H9 (cell line): ENCODE measurements around the gene BACH2. TPM values are rescaled to one million over a fixed set of nuclear protein-coding genes. Genes with fewer than 3 reads are reported as not detected.

Source experiments
- DNase-seq: peaks from one replicate; pipeline ENCODE4 v3.0.0-alpha.2; 2017
- H2AFZ ChIP-seq: one replicate; pipeline ENCODE4 v1.6.1; 2013; ENCODE audit warnings: mild to moderate bottlenecking, low read length, control low read depth, moderate library complexity
- H2AK5ac ChIP-seq: 2 replicates; pipeline ENCODE4 v1.6.1; 2013; ENCODE audit warnings: low read length, control low read depth, mixed read lengths; ENCODE audit not compliant: insufficient read length
- H2BK120ac ChIP-seq: one replicate; pipeline ENCODE4 v1.6.1; 2013; ENCODE audit warnings: low read depth, mild to moderate bottlenecking, low read length, control low read depth, inconsistent platforms; ENCODE audit not compliant: poor library complexity, severe bottlenecking
- H2BK12ac ChIP-seq: 2 replicates; pipeline ENCODE4 v1.6.1; 2013; ENCODE audit warnings: low read length, control low read depth, mixed read lengths, low read depth; ENCODE audit not compliant: insufficient read length
- H2BK15ac ChIP-seq: 2 replicates; pipeline ENCODE4 v1.6.1; 2013; ENCODE audit warnings: low read depth, low read length, control low read depth
- H2BK20ac ChIP-seq: one replicate; pipeline ENCODE4 v1.6.1; 2013; ENCODE audit warnings: low read depth, mild to moderate bottlenecking, low read length, control low read depth, inconsistent platforms; ENCODE audit not compliant: poor library complexity, severe bottlenecking
- H2BK5ac ChIP-seq: 2 replicates; pipeline ENCODE4 v1.6.1; 2013; ENCODE audit warnings: low read length, control low read depth, mixed read lengths; ENCODE audit not compliant: insufficient read length
- H3K14ac ChIP-seq: 2 replicates; pipeline ENCODE4 v1.6.1; 2013; ENCODE audit warnings: low read length, control low read depth; ENCODE audit not compliant: insufficient read depth
- H3K18ac ChIP-seq: 2 replicates; pipeline ENCODE4 v1.6.1; 2013; ENCODE audit warnings: low read depth, mild to moderate bottlenecking, mixed read lengths, low read length, control low read depth; ENCODE audit not compliant: insufficient read length
- H3K23ac ChIP-seq: 2 replicates; pipeline ENCODE4 v1.6.1; 2013; ENCODE audit warnings: low read length, control low read depth, mixed read lengths, low read depth; ENCODE audit not compliant: insufficient read length
- H3K23me2 ChIP-seq: 2 replicates; pipeline ENCODE4 v1.6.1; 2013; ENCODE audit warnings: low read depth, mild to moderate bottlenecking, mixed read lengths, low read length, control low read depth; ENCODE audit not compliant: insufficient read length, poor library complexity, severe bottlenecking
- H3K27ac ChIP-seq: 2 replicates; pipeline ENCODE4 v1.5.1; 2013; ENCODE audit warnings: low read length, control low read depth, mixed read lengths, low read depth; ENCODE audit not compliant: insufficient read length
- H3K27me3 ChIP-seq: 2 replicates; pipeline ENCODE4 v1.6.1; 2013; ENCODE audit warnings: low read length, control low read depth, inconsistent platforms; ENCODE audit not compliant: insufficient read depth
- H3K4ac ChIP-seq: 2 replicates; pipeline ENCODE4 v1.6.1; 2013; ENCODE audit warnings: low read depth, mild to moderate bottlenecking, control low read depth, inconsistent platforms, low read length, moderate library complexity
- H3K4me1 ChIP-seq: 2 replicates; pipeline ENCODE4 v1.6.1; 2013; ENCODE audit warnings: low read length, control low read depth, inconsistent platforms; ENCODE audit not compliant: insufficient read depth
- H3K4me2 ChIP-seq: 2 replicates; pipeline ENCODE4 v1.6.1; 2013; ENCODE audit warnings: low read length, control low read depth, mixed read lengths; ENCODE audit not compliant: insufficient read length, insufficient read depth
- H3K56ac ChIP-seq: 2 replicates; pipeline ENCODE4 v1.6.1; 2013; ENCODE audit warnings: low read depth, mild to moderate bottlenecking, mixed read lengths, low read length, control low read depth; ENCODE audit not compliant: insufficient read length
- H3K79me1 ChIP-seq: 2 replicates; pipeline ENCODE4 v1.6.1; 2013; ENCODE audit warnings: low read depth, mild to moderate bottlenecking, moderate library complexity, low read length, control low read depth, inconsistent platforms; ENCODE audit not compliant: insufficient read depth, poor library complexity, severe bottlenecking
- H3K79me2 ChIP-seq: 2 replicates; pipeline ENCODE4 v1.6.1; 2013; ENCODE audit warnings: low read length, control low read depth, inconsistent platforms; ENCODE audit not compliant: insufficient read depth
- H3K9ac ChIP-seq: 2 replicates; pipeline ENCODE4 v1.6.1; 2013; ENCODE audit warnings: low read length, control low read depth, mixed read lengths; ENCODE audit not compliant: insufficient read length; ENCODE audit errors: extremely low read depth
- H3K9me3 ChIP-seq: one replicate; pipeline ENCODE4 v1.6.1; 2013; ENCODE audit warnings: low read depth, low read length, inconsistent platforms; ENCODE audit not compliant: control insufficient read depth
- H3T11ph ChIP-seq: one replicate; pipeline ENCODE4 v1.6.1; 2013; ENCODE audit warnings: mild to moderate bottlenecking, low read length, control low read depth, inconsistent platforms
- H4K20me1 ChIP-seq: one replicate; pipeline ENCODE4 v1.6.1; 2013; ENCODE audit not compliant: control insufficient read depth, insufficient read length, insufficient read depth
- H4K5ac ChIP-seq: 2 replicates; pipeline ENCODE4 v1.6.1; 2013; ENCODE audit warnings: low read depth, mild to moderate bottlenecking, mixed read lengths, low read length, control low read depth; ENCODE audit not compliant: insufficient read length
- H4K8ac ChIP-seq: replicated peaks from 2 replicates; pipeline ENCODE4 v1.6.1; 2013; ENCODE audit warnings: low read length, control low read depth, mixed read lengths, low read depth; ENCODE audit not compliant: insufficient read length
- H4K91ac ChIP-seq: 2 replicates; pipeline ENCODE4 v1.6.1; 2013; ENCODE audit warnings: low read depth, mild to moderate bottlenecking, moderate library complexity, mixed read lengths, low read length, control low read depth; ENCODE audit not compliant: insufficient read length
- H3K27ac Mint-ChIP-seq, 3 experiments: 2 replicates in 2 of 3; 3 replicates in 1 of 3; pipeline ENCODE4 v1.8.0; 2020 to 2021; ENCODE audit warnings: mixed read lengths in 3 of 3, mild to moderate bottlenecking in 1 of 3, moderate library complexity in 1 of 3
- H3K27me3 Mint-ChIP-seq: 2 replicates; pipeline ENCODE4 v1.8.0; 2021; ENCODE audit warnings: low read depth, mild to moderate bottlenecking, moderate library complexity, mixed read lengths
- H3K36me3 Mint-ChIP-seq, 3 experiments: 2 replicates in 2 of 3; 3 replicates in 1 of 3; pipeline ENCODE4 v1.8.0; 2020 to 2021; ENCODE audit warnings: low read depth in 3 of 3, mixed read lengths in 3 of 3; ENCODE audit not compliant: insufficient read depth in 1 of 3
- H3K4me1 Mint-ChIP-seq, 2 experiments: 2 replicates each; pipeline ENCODE4 v1.8.0; 2020; ENCODE audit warnings: mixed read lengths in 2 of 2
- H3K4me3 Mint-ChIP-seq, 2 experiments: 2 replicates in 1 of 2; 3 replicates in 1 of 2; pipeline ENCODE4 v1.8.0; 2020 to 2021; ENCODE audit warnings: mild to moderate bottlenecking in 2 of 2, mixed read lengths in 2 of 2, moderate library complexity in 1 of 2
- H3K9me3 Mint-ChIP-seq, 2 experiments: 2 replicates in 1 of 2; 3 replicates in 1 of 2; pipeline ENCODE4 v1.8.0; 2020; ENCODE audit warnings: mild to moderate bottlenecking in 2 of 2, mixed read lengths in 2 of 2, moderate library complexity in 1 of 2
- WGBS: extraction: QIAGEN DNeasy Blood & Tissue Kit; methylation state at CpG from one replicate; pipeline ENCODE4 v1.1.7; 2013; ENCODE audit warnings: missing lambda C conversion rate, low lambda C conversion rate, mixed read lengths; ENCODE audit not compliant: insufficient read length; ENCODE audit errors: extremely low coverage; 5-methylcytosine and 5-hydroxymethylcytosine counted together
- total RNA-seq: library from RNA; stranded (reverse); gene quantifications from 2 replicates; pipeline ENCODE4 v1.2.1, GENCODE V29; 2021
- TF ChIP-seq, protein P1 (sequence below): fragments of 200-600 bp; sonication (generic); conservative IDR thresholded peaks from 3 replicates; pipeline ENCODE4 v1.8.0; 2021; ENCODE audit warnings: antibody characterized with exemption, mild to moderate bottlenecking

BACH2 gene
- total RNA-seq, 1 experiment from 2014 or later: 2.0 TPM

DNA sequence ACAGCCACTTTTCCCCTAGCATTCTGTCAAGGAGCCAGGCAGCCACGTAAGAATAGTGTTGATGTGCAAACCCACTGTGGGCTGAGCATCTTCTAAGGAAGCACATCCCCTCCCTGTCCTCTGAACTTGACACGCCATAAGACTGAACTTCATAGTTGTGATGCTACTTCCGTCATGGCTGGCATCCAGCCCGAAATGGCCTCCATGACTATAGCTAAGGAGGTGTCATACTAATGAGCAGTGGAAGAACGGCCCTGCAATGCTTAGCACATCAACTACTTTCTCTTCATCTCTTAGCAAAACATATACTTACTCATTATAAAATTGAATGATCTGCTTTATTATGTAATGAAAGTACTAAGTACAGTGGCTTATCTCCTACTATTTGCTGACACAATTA is 292.1 kb downstream of the BACH2 start:
- H3K79me1 ChIP-seq: no peaks in the 10 kb centered on the region
- no peaks in the 10 kb centered on the region for H3K79me2 ChIP-seq
- H2BK20ac ChIP-seq: no peak overlapping the region
- no peaks in the 10 kb centered on the region for H3K9me3 Mint-ChIP-seq
- no peak overlapping the region for H3K9ac ChIP-seq
- WGBS: no CpG with 5 or more reads among the region's 5 CpGs
- no peak overlapping the region for H3K4ac ChIP-seq
- no peaks in the 10 kb centered on the region for H3K4me1 ChIP-seq
- no peak overlapping the region for H3K14ac ChIP-seq
- H3K23me2 ChIP-seq: no peaks in the 10 kb centered on the region
- peaks cover 13 to 15% of the 10 kb centered on the region in 2 experiments for H3K4me1 Mint-ChIP-seq
- H2BK12ac ChIP-seq: no peak overlapping the region
- no peak overlapping the region for H2BK15ac ChIP-seq
- H3K23ac ChIP-seq: no peak overlapping the region
- H3K4me2 ChIP-seq: no peak overlapping the region
- H3K27ac Mint-ChIP-seq: no peak overlapping the region
- H3K27me3 Mint-ChIP-seq: no peaks in the 10 kb centered on the region
- H2AFZ ChIP-seq: no peak overlapping the region
- no peak overlapping the region for H3K18ac ChIP-seq
- H3K27me3 ChIP-seq: no peaks in the 10 kb centered on the region
- H4K5ac ChIP-seq: no peak overlapping the region
- H3T11ph ChIP-seq: no peak overlapping the region
- no peak overlapping the region for H3K4me3 Mint-ChIP-seq
- H3K36me3 Mint-ChIP-seq: no peaks in the 10 kb centered on the region
- no peak overlapping the region for H2BK5ac ChIP-seq
- no peaks in the 10 kb centered on the region for H3K9me3 ChIP-seq
- H2AK5ac ChIP-seq: no peak overlapping the region
- no peak overlapping the region for H4K91ac ChIP-seq
- no peak overlapping the region for H3K56ac ChIP-seq
- no peak for DNase-seq
- no peaks in the 10 kb centered on the region for H4K20me1 ChIP-seq
- no peak overlapping the region for H3K27ac ChIP-seq
- no peak overlapping the region for H2BK120ac ChIP-seq
- TF ChIP-seq, protein P1, sequence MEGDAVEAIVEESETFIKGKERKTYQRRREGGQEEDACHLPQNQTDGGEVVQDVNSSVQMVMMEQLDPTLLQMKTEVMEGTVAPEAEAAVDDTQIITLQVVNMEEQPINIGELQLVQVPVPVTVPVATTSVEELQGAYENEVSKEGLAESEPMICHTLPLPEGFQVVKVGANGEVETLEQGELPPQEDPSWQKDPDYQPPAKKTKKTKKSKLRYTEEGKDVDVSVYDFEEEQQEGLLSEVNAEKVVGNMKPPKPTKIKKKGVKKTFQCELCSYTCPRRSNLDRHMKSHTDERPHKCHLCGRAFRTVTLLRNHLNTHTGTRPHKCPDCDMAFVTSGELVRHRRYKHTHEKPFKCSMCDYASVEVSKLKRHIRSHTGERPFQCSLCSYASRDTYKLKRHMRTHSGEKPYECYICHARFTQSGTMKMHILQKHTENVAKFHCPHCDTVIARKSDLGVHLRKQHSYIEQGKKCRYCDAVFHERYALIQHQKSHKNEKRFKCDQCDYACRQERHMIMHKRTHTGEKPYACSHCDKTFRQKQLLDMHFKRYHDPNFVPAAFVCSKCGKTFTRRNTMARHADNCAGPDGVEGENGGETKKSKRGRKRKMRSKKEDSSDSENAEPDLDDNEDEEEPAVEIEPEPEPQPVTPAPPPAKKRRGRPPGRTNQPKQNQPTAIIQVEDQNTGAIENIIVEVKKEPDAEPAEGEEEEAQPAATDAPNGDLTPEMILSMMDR: no peak
- no peak overlapping the region for H4K8ac ChIP-seq
